ENCODE data around the gene VPS37B. TPM values are rescaled to one million over a fixed set of nuclear protein-coding genes. Genes with fewer than 3 reads are reported as not detected.
"Not testable (repeated sequence)": the region's sequence is repeated elsewhere in the genome, so short reads cannot be mapped to it uniquely, and the experiment has no call there.

Gene VPS37B
- total and polyA plus RNA-seq, 2 experiments from 2014 or later: 23.5 to 35.3 TPM

- no peak overlapping the region for H2AFZ ChIP-seq
- no peak for TF ChIP-seq CTCF (IDR thresholded peaks at IDR 0.05; ENCODE audit: poor library complexity)
- no peak for TF ChIP-seq EZH2phosphoT487 (IDR thresholded peaks at IDR 0.05; ENCODE audit: low read depth, severe bottlenecking, unreplicated experiment)
- TF ChIP-seq EZH2 (IDR thresholded peaks at IDR 0.05; ENCODE audit: borderline replicate concordance): no peak
- H3K79me2 ChIP-seq: no peaks in the 10 kb centered on the region
- H3K9me2 ChIP-seq (replicated peaks; ENCODE audit: insufficient read depth): no peaks in the 10 kb centered on the region
- no peaks in the 10 kb centered on the region for H3K9me3 ChIP-seq (ENCODE audit: low read depth)
- DNase-seq (ENCODE audit: low spot score): no peak
- H3K36me3 ChIP-seq (replicated peaks; ENCODE audit: insufficient read depth, low read depth): no peaks in the 10 kb centered on the region
- no peak overlapping the region for H3K27ac ChIP-seq
- H3K4me2 ChIP-seq: no peak overlapping the region
- no peaks in the 10 kb centered on the region for H4K20me1 ChIP-seq (ENCODE audit: insufficient read depth, poor library complexity, severe bottlenecking)
- H3K4me1 ChIP-seq (ENCODE audit: insufficient read depth): peaks cover 6% of the 10 kb centered on the region
- H3K27me3 ChIP-seq: no peaks in the 10 kb centered on the region
- 98% methylated on average over 2 of the region's 2 CpGs for WGBS (ENCODE audit: low lambda C conversion rate, missing lambda C conversion rate)
- H3K4me3 ChIP-seq: no peak overlapping the region
Observed at GRCh38 chr12:122942637-122943036, 46.7 kb upstream of the VPS37B start.

- H2AFZ ChIP-seq; H3K4me1 ChIP-seq (ENCODE audit: insufficient read depth); H3K36me3 ChIP-seq (replicated peaks; ENCODE audit: insufficient read depth, low read depth); H3K4me3 ChIP-seq; H3K4me2 ChIP-seq; H3K79me2 ChIP-seq; H3K27me3 ChIP-seq; DNase-seq (ENCODE audit: low spot score); H3K27ac ChIP-seq; H4K20me1 ChIP-seq (ENCODE audit: insufficient read depth, poor library complexity, severe bottlenecking); H3K9me3 ChIP-seq (ENCODE audit: low read depth); H3K9me2 ChIP-seq (replicated peaks; ENCODE audit: insufficient read depth): not testable (repeated sequence)
- WGBS (ENCODE audit: low lambda C conversion rate, missing lambda C conversion rate): 94% methylated on average over 5 of the region's 5 CpGs
Observed at GRCh38 chr12:122941351-122941750, 45.4 kb upstream of the VPS37B start.

- Histone ChIP-seq H3K36me3 (replicated peaks; ENCODE audit: insufficient read depth, low read depth) (no peaks in the 10 kb centered on the region), H3K4me1 (ENCODE audit: insufficient read depth) (no peaks in the 10 kb centered on the region), H2AFZ (no peak overlapping the region), H3K4me3 (no peak overlapping the region), H3K27me3 (no peaks in the 10 kb centered on the region), H3K9me3 (ENCODE audit: low read depth) (no peaks in the 10 kb centered on the region), H4K20me1 (ENCODE audit: insufficient read depth, poor library complexity, severe bottlenecking) (no peaks in the 10 kb centered on the region), H3K9me2 (replicated peaks; ENCODE audit: insufficient read depth) (no peaks in the 10 kb centered on the region), H3K27ac (no peak overlapping the region), H3K79me2 (no peaks in the 10 kb centered on the region), H3K4me2 (no peak overlapping the region)
- 81% methylated on average over 4 of the region's 4 CpGs for WGBS (ENCODE audit: low lambda C conversion rate, missing lambda C conversion rate)
- TF ChIP-seq EZH2phosphoT487 (IDR thresholded peaks at IDR 0.05; ENCODE audit: low read depth, severe bottlenecking, unreplicated experiment): no peak
- no peak for TF ChIP-seq EZH2 (IDR thresholded peaks at IDR 0.05; ENCODE audit: borderline replicate concordance)
- TF ChIP-seq CTCF (IDR thresholded peaks at IDR 0.05; ENCODE audit: poor library complexity): no peak
- no peak for DNase-seq (ENCODE audit: low spot score)
Observed at GRCh38 chr12:122939125-122939524, 43.2 kb upstream of the VPS37B start.

- H3K27ac ChIP-seq: no peak overlapping the region
- 89% methylated on average over 3 of the region's 3 CpGs for WGBS (ENCODE audit: low lambda C conversion rate, missing lambda C conversion rate)
Observed at GRCh38 chr12:122937622-122938091, 41.7 kb upstream of the VPS37B start.

More at GRCh38 chr12:122937622-122938091, 41.7 kb upstream of the VPS37B start:
- no peak overlapping the region for H2AFZ ChIP-seq
- no peak for DNase-seq (ENCODE audit: low spot score)
- no peaks in the 10 kb centered on the region for H3K4me1 ChIP-seq (ENCODE audit: insufficient read depth)
- H3K79me2 ChIP-seq: no peaks in the 10 kb centered on the region
- TF ChIP-seq CTCF (IDR thresholded peaks at IDR 0.05; ENCODE audit: poor library complexity) (no peak), EZH2phosphoT487 (IDR thresholded peaks at IDR 0.05; ENCODE audit: low read depth, severe bottlenecking, unreplicated experiment) (no peak), EZH2 (IDR thresholded peaks at IDR 0.05; ENCODE audit: borderline replicate concordance) (no peak)
- no peaks in the 10 kb centered on the region for H3K9me3 ChIP-seq (ENCODE audit: low read depth)
- H3K9me2 ChIP-seq (replicated peaks; ENCODE audit: insufficient read depth): no peaks in the 10 kb centered on the region
- H4K20me1 ChIP-seq (ENCODE audit: insufficient read depth, poor library complexity, severe bottlenecking): no peaks in the 10 kb centered on the region
- no peaks in the 10 kb centered on the region for H3K36me3 ChIP-seq (replicated peaks; ENCODE audit: insufficient read depth, low read depth)
- no peak overlapping the region for H3K4me2 ChIP-seq
- no peak overlapping the region for H3K4me3 ChIP-seq
- H3K27me3 ChIP-seq: no peaks in the 10 kb centered on the region

Measured in hepatocyte (in vitro differentiated cells).